PC-9 (cell line): Measurements from ENCODE around the gene SNRNP25. TPM values are rescaled to one million over a fixed set of nuclear protein-coding genes. Genes with fewer than 3 reads are reported as not detected.
A peak's percentile ranks its signal among the peaks of the same experiment; 100 is the strongest.

ENCODE experiments used
- BruUV-seq: library from RNA; stranded (reverse); fragments of 400-500 nt; replicated peaks from 2 replicates; lab custom pipeline; 2021; lab: Mats Ljungman, UMichigan
- CTCF ChIA-PET: fragments of 300-600 bp; sonication (Branson Sonifier 250); formaldehyde crosslinking; loops from one replicate; lab custom pipeline; 2022; ENCODE audit warnings: antibody characterized with exemption; lab: Charles Lee
- POLR2A ChIA-PET: fragments of 300-600 bp; sonication (Branson Sonifier 250); formaldehyde crosslinking; loops from one replicate; lab custom pipeline; 2022; ENCODE audit warnings: antibody characterized with exemption; ENCODE audit not compliant: unreplicated experiment; lab: Charles Lee
- DNase-seq, 2 experiments: peaks; one replicate each; pipeline versions ENCODE4 v3.0.0 to v3.0.0-alpha.2; 2015 to 2022; ENCODE audit warnings: mixed read lengths in 1 of 2
- H2AFZ ChIP-seq: fragments of 200-600 bp; sonication (generic); 2 replicates; pipeline ENCODE4 v1.8.1; 2017; ENCODE audit warnings: antibody characterized with exemption
- H3F3A ChIP-seq: fragments of 200-600 bp; sonication (generic); 2 replicates; pipeline ENCODE4 v1.8.1; 2017; ENCODE audit warnings: antibody characterized with exemption, mild to moderate bottlenecking, low read depth; ENCODE audit not compliant: insufficient read depth
- H3K27ac ChIP-seq: fragments of 200-600 bp; sonication (generic); 2 replicates; pipeline ENCODE4 v1.6.1; 2016; ENCODE audit warnings: mixed run types
- H3K27me3 ChIP-seq: fragments of 200-600 bp; sonication (generic); 2 replicates; pipeline ENCODE4 v1.6.1; 2016; ENCODE audit warnings: low read depth, mixed run types; ENCODE audit not compliant: insufficient read depth
- H3K36me3 ChIP-seq: fragments of 200-600 bp; sonication (generic); 2 replicates; pipeline ENCODE4 v1.6.1; 2016; ENCODE audit warnings: low read depth, mixed run types
- H3K4me1 ChIP-seq: fragments of 200-600 bp; sonication (generic); replicated peaks from 2 replicates; pipeline ENCODE4 v1.6.1; 2016; ENCODE audit warnings: mixed run types; ENCODE audit not compliant: insufficient read depth
- H3K4me2 ChIP-seq: fragments of 200-600 bp; sonication (generic); 2 replicates; pipeline ENCODE4 v1.6.1; 2017; ENCODE audit warnings: mixed run types
- H3K4me3 ChIP-seq: fragments of 200-600 bp; sonication (generic); 2 replicates; pipeline ENCODE4 v1.6.1; 2016; ENCODE audit warnings: mixed run types
- H3K79me2 ChIP-seq: fragments of 200-600 bp; sonication (generic); 2 replicates; pipeline ENCODE4 v1.6.1; 2017; ENCODE audit warnings: low read depth, mixed run types
- H3K9me2 ChIP-seq: fragments of 200-600 bp; sonication (generic); 2 replicates; pipeline ENCODE4 v1.8.1; 2017; ENCODE audit warnings: mild to moderate bottlenecking; ENCODE audit not compliant: insufficient read depth
- H3K9me3 ChIP-seq: fragments of 200-600 bp; sonication (generic); 2 replicates; pipeline ENCODE4 v1.8.1; 2016; ENCODE audit warnings: low read depth; ENCODE audit not compliant: insufficient read depth
- H4K20me1 ChIP-seq: fragments of 200-600 bp; sonication (generic); 2 replicates; pipeline ENCODE4 v1.8.1; 2017; ENCODE audit not compliant: insufficient read depth
- CTCF ChIP-seq: fragments of 200-600 bp; sonication (generic); conservative IDR thresholded peaks from 2 replicates; pipeline ENCODE4 v1.6.1; 2017; ENCODE audit warnings: mixed run types, antibody characterized with exemption, mild to moderate bottlenecking, moderate library complexity
- EZH2 ChIP-seq: fragments of 200-600 bp; sonication (generic); IDR thresholded peaks from 2 replicates; pipeline ENCODE4 v1.8.0; 2017; ENCODE audit warnings: antibody characterized with exemption, low read depth
- intact Hi-C: fragments of 100-400 bp; cut with micrococcal nuclease; formaldehyde crosslinking; loops from one replicate; pipeline ENCODE4 v1.10.0; 2022; ENCODE audit not compliant: unreplicated experiment
- total RNA-seq: library from RNA; stranded (reverse); gene quantifications from 2 replicates; pipeline ENCODE4 v1.2.3, GENCODE V29; 2021

The SNRNP25 gene
- total RNA-seq, 1 experiment from 2014 or later: 61.4 TPM

GRCh38 chr16:94918-95265, 41.3 kb downstream of the SNRNP25 start:
- BruUV-seq: no TSS peak

GRCh38 chr16:96935-97381, 43.3 kb downstream of the SNRNP25 start:
- H2AFZ ChIP-seq: no peak overlapping the region
- H3K4me2 ChIP-seq: no peak overlapping the region
- ChIA-PET CTCF (interaction anchor here (0.6 to 1.4 kb wide), 5 partner anchors 10 to 1006 kb away, joined by 3 to 14 read pairs (median 5); no protein-coding TSS in a partner anchor), POLR2A (interaction anchor here (0.6 kb wide), 4 partner anchors 43 to 567 kb away, joined by 6 to 10 read pairs (median 8); partner anchors contain the start of genes POLR3K and SNRNP25)
- DNase-seq: peak; percentile 72 to 91
- no peak overlapping the region for H3K27ac ChIP-seq
- peaks cover 19% of the 10 kb centered on the region; the same call in 1 of the 2 replicates for H3F3A ChIP-seq
- no peak overlapping the region for H3K4me3 ChIP-seq
- no peaks in the 10 kb centered on the region for H3K27me3 ChIP-seq
- H3K36me3 ChIP-seq: no peaks in the 10 kb centered on the region
- TF ChIP-seq CTCF (peak; percentile 93), EZH2 (no peak)
- no peaks in the 10 kb centered on the region for H3K79me2 ChIP-seq
- H3K9me2 ChIP-seq: no peaks in the 10 kb centered on the region
- H3K9me3 ChIP-seq: no peaks in the 10 kb centered on the region
- no peaks in the 10 kb centered on the region for H3K4me1 ChIP-seq
- no TSS peak for BruUV-seq
- H4K20me1 ChIP-seq: no peaks in the 10 kb centered on the region; the same call in 1 of the 2 replicates
- intact Hi-C loops: loop anchor here (1.0 kb wide), 1 partner anchor 32 kb away; no protein-coding TSS in a partner anchor

More at GRCh38 chr16:94918-95265, 41.3 kb downstream of the SNRNP25 start:
- Histone ChIP-seq H4K20me1 (no peaks in the 10 kb centered on the region; the same call in 1 of the 2 replicates), H3K79me2 (no peaks in the 10 kb centered on the region), H3K36me3 (no peaks in the 10 kb centered on the region), H3K9me2 (no peaks in the 10 kb centered on the region), H3K4me3 (no peak overlapping the region), H3F3A (peaks cover 24% of the 10 kb centered on the region; the same call in 1 of the 2 replicates), H3K27ac (no peak overlapping the region), H3K27me3 (no peaks in the 10 kb centered on the region), H2AFZ (no peak overlapping the region), H3K4me1 (no peaks in the 10 kb centered on the region), H3K4me2 (no peak overlapping the region), H3K9me3 (no peaks in the 10 kb centered on the region)
- POLR2A ChIA-PET: no interaction called here
- CTCF ChIA-PET: no interaction called here
- TF ChIP-seq EZH2 (no peak), CTCF (no peak)
- intact Hi-C loops: no loop called here
- DNase-seq: no peak

- no TSS peak for BruUV-seq
- ChIA-PET POLR2A (no interaction called here), CTCF (interaction anchor here (0.7 to 1.4 kb wide), 3 partner anchors 9 to 1005 kb away, joined by 5 to 14 read pairs (median 5); no protein-coding TSS in a partner anchor)
- Histone ChIP-seq H3K9me2 (no peaks in the 10 kb centered on the region), H2AFZ (no peak overlapping the region), H3K27me3 (no peaks in the 10 kb centered on the region), H3K4me2 (no peak overlapping the region), H3K79me2 (no peaks in the 10 kb centered on the region), H3K4me1 (no peaks in the 10 kb centered on the region), H4K20me1 (no peaks in the 10 kb centered on the region; the same call in 1 of the 2 replicates), H3K27ac (no peak overlapping the region), H3K4me3 (no peak overlapping the region), H3F3A (peaks cover 19% of the 10 kb centered on the region; the same call in 1 of the 2 replicates), H3K9me3 (no peaks in the 10 kb centered on the region), H3K36me3 (no peaks in the 10 kb centered on the region)
- intact Hi-C loops: loop anchor here (1.0 kb wide), 1 partner anchor 33 kb away; no protein-coding TSS in a partner anchor
- no peak for DNase-seq
- TF ChIP-seq CTCF: no peak
- TF ChIP-seq EZH2: no peak
Observed at GRCh38 chr16:97822-98221, 44.2 kb downstream of the SNRNP25 start.
